GM11168 (cell line): ENCODE measurements around the gene CCDC54.
"Not testable (repeated sequence)": the region's sequence is repeated elsewhere in the genome, so short reads cannot be mapped to it uniquely, and the experiment has no call there.

Source experiments
- in situ Hi-C: fragments of 300-500 bp; cut with MboI; formaldehyde crosslinking; loops from one replicate; pipeline ENCODE4 v1.12.0; 2022; ENCODE audit warnings: low sequenced_read_pairs; ENCODE audit not compliant: unreplicated experiment

The CCDC54 gene

GRCh38 chr3:107377151-107377550 lies at the start of gene CCDC54:
CCDC54 (plus strand) TSS chr3:107377439; CDS start chr3:107377588, 149 bp downstream.
- in situ Hi-C loops = no loop called here

- in situ Hi-C loops = no loop called here
Measured at GRCh38 chr3:107328069-107328468, 49.2 kb upstream of the CCDC54 start.

- in situ Hi-C loops = no loop called here
Measured at GRCh38 chr3:107329088-107329487, 48.2 kb upstream of the CCDC54 start.

GRCh38 chr3:107339690-107340089 lies 37.5 kb upstream of the CCDC54 start:
- in situ Hi-C loops = not testable (repeated sequence)

- in situ Hi-C loops = no loop called here
Measured at GRCh38 chr3:107344722-107345121, 32.5 kb upstream of the CCDC54 start.

- in situ Hi-C loops = no loop called here
Measured at GRCh38 chr3:107345822-107346405, 31.3 kb upstream of the CCDC54 start.

- in situ Hi-C loops = no loop called here
Measured at GRCh38 chr3:107346564-107346963, 30.7 kb upstream of the CCDC54 start.

GRCh38 chr3:107347751-107348150 lies 29.5 kb upstream of the CCDC54 start:
- in situ Hi-C loops = no loop called here

- in situ Hi-C loops = no loop called here
Measured at GRCh38 chr3:107356706-107357105, 20.5 kb upstream of the CCDC54 start.

- in situ Hi-C loops = no loop called here
Measured at GRCh38 chr3:107361633-107362032, 15.6 kb upstream of the CCDC54 start.

- in situ Hi-C loops = no loop called here
Measured at GRCh38 chr3:107365051-107365450, 12.2 kb upstream of the CCDC54 start.

GRCh38 chr3:107366766-107367165 lies 10.5 kb upstream of the CCDC54 start:
- in situ Hi-C loops = no loop called here

- in situ Hi-C loops = no loop called here
Measured at GRCh38 chr3:107367353-107367752, 9.9 kb upstream of the CCDC54 start.

- in situ Hi-C loops = no loop called here
Measured at GRCh38 chr3:107368654-107369398, 8.4 kb upstream of the CCDC54 start.

GRCh38 chr3:107369791-107370190 lies 7.4 kb upstream of the CCDC54 start:
- in situ Hi-C loops = no loop called here

- in situ Hi-C loops = no loop called here
Measured at GRCh38 chr3:107370907-107371306, 6.3 kb upstream of the CCDC54 start.

GRCh38 chr3:107372506-107372905 lies 4.7 kb upstream of the CCDC54 start:
- in situ Hi-C loops = no loop called here

- in situ Hi-C loops = no loop called here
Measured at GRCh38 chr3:107373896-107374295, 3.3 kb upstream of the CCDC54 start.

- in situ Hi-C loops = no loop called here
Measured at GRCh38 chr3:107375682-107376081, 1.6 kb upstream of the CCDC54 start.

- in situ Hi-C loops = no loop called here
Measured at GRCh38 chr3:107382631-107383030, 5.4 kb downstream of the CCDC54 start.

- in situ Hi-C loops = no loop called here
Measured at GRCh38 chr3:107384428-107384827, 7.2 kb downstream of the CCDC54 start.

GRCh38 chr3:107384907-107385306 lies 7.7 kb downstream of the CCDC54 start:
- in situ Hi-C loops = no loop called here
